WTC11 (cell line): ENCODE data around the gene SND1. TPM values are rescaled to one million over a fixed set of nuclear protein-coding genes. Genes with fewer than 3 reads are reported as not detected.

Experiments used
- ATAC-seq: fragments of 200-7000 bp; cut with Tn5 transposase; 2 replicates; pipeline ENCODE4 v1.10.0; 2021; ENCODE audit warnings: mild to moderate bottlenecking, moderate library complexity
- CTCF ChIA-PET: fragments of 300-600 bp; sonication (Branson Sonifier 250); formaldehyde crosslinking; loops from one replicate; lab custom pipeline; 2021; ENCODE audit warnings: antibody characterized with exemption; lab: Charles Lee
- POLR2A ChIA-PET: fragments of 350-600 bp; sonication (Branson Sonifier 250); formaldehyde crosslinking; loops from one replicate; lab custom pipeline; 2021; ENCODE audit warnings: antibody characterized with exemption; lab: Charles Lee
- DNase-seq: peaks from one replicate; pipeline ENCODE4 v3.0.0; 2021; ENCODE audit warnings: low spot score
- H3K27ac Mint-ChIP-seq: 2 replicates; pipeline ENCODE4 v1.8.0; 2021; ENCODE audit warnings: mixed read lengths
- H3K27me3 Mint-ChIP-seq: 2 replicates; pipeline ENCODE4 v1.8.0; 2021; ENCODE audit warnings: low read depth, mild to moderate bottlenecking, moderate library complexity, mixed read lengths
- H3K36me3 Mint-ChIP-seq: 2 replicates; pipeline ENCODE4 v1.8.0; 2021; ENCODE audit warnings: mixed read lengths
- H3K4me1 Mint-ChIP-seq: 2 replicates; pipeline ENCODE4 v1.8.0; 2022; ENCODE audit warnings: mixed read lengths
- H3K4me3 Mint-ChIP-seq: 2 replicates; pipeline ENCODE4 v1.8.0; 2021; ENCODE audit warnings: mild to moderate bottlenecking, moderate library complexity, mixed read lengths
- H3K9me3 Mint-ChIP-seq: 2 replicates; pipeline ENCODE4 v1.8.0; 2021; ENCODE audit warnings: mixed read lengths
- AFF4 ChIP-seq: sonication (generic); formaldehyde crosslinking; IDR thresholded peaks from 2 replicates; pipeline ENCODE4 v1.8.1; 2023; ENCODE audit warnings: mild to moderate bottlenecking, missing genetic modification reagents, borderline replicate concordance
- ATF1 ChIP-seq: sonication (generic); formaldehyde crosslinking; IDR thresholded peaks from 2 replicates; pipeline ENCODE4 v1.8.1; 2023; ENCODE audit warnings: mild to moderate bottlenecking, moderate library complexity, missing genetic modification reagents
- ATF2 ChIP-seq: sonication (generic); formaldehyde crosslinking; IDR thresholded peaks from 2 replicates; pipeline ENCODE4 v1.8.1; 2022; ENCODE audit warnings: low read depth, missing genetic modification reagents, borderline replicate concordance
- CREB1 ChIP-seq: sonication (generic); formaldehyde crosslinking; IDR thresholded peaks from 2 replicates; pipeline ENCODE4 v1.8.0; 2023; ENCODE audit warnings: mild to moderate bottlenecking, missing genetic modification reagents
- EMX1 ChIP-seq: fragments of 250-450 bp; sonication (Bioruptor Pico); IDR thresholded peaks from 2 replicates; pipeline ENCODE4 v1.8.0; 2021; ENCODE audit warnings: mild to moderate bottlenecking
- FOXJ3 ChIP-seq: sonication (generic); formaldehyde crosslinking; IDR thresholded peaks from 2 replicates; pipeline ENCODE4 v1.9.0; 2021; ENCODE audit warnings: missing genetic modification reagents, mild to moderate bottlenecking, borderline replicate concordance
- GABPB1 ChIP-seq: sonication (generic); formaldehyde crosslinking; IDR thresholded peaks from 2 replicates; pipeline ENCODE4 v1.8.1; 2023; ENCODE audit warnings: mild to moderate bottlenecking, missing genetic modification reagents
- HMGA2 ChIP-seq: fragments of 250-450 bp; sonication (Bioruptor Pico); IDR thresholded peaks from 2 replicates; pipeline ENCODE4 v1.4.0; 2021; ENCODE audit warnings: mild to moderate bottlenecking, moderate library complexity
- MYBL2 ChIP-seq: sonication (generic); formaldehyde crosslinking; IDR thresholded peaks from 2 replicates; pipeline ENCODE4 v1.8.1; 2023; ENCODE audit warnings: mild to moderate bottlenecking, moderate library complexity, missing genetic modification reagents
- NR1H2 ChIP-seq: sonication (generic); formaldehyde crosslinking; IDR thresholded peaks from 2 replicates; pipeline ENCODE4 v1.9.0; 2021; ENCODE audit warnings: mild to moderate bottlenecking, moderate library complexity, missing genetic modification reagents
- RELA ChIP-seq: sonication (generic); formaldehyde crosslinking; IDR thresholded peaks from 2 replicates; pipeline ENCODE4 v1.8.1; 2022; ENCODE audit warnings: missing genetic modification reagents, mild to moderate bottlenecking, borderline replicate concordance
- SP1 ChIP-seq: sonication (generic); formaldehyde crosslinking; conservative IDR thresholded peaks from 2 replicates; pipeline ENCODE4 v1.8.1; 2022; ENCODE audit warnings: missing genetic modification reagents
- USF1 ChIP-seq: sonication (generic); formaldehyde crosslinking; IDR thresholded peaks from 2 replicates; pipeline ENCODE4 v1.8.0; 2022; ENCODE audit warnings: mild to moderate bottlenecking, missing genetic modification reagents
- ZBTB21 ChIP-seq: sonication (generic); formaldehyde crosslinking; IDR thresholded peaks from 2 replicates; pipeline ENCODE4 v1.8.1; 2023; ENCODE audit warnings: mild to moderate bottlenecking, missing genetic modification reagents, borderline replicate concordance
- ZNF281 ChIP-seq: sonication (generic); formaldehyde crosslinking; IDR thresholded peaks from 2 replicates; pipeline ENCODE4 v1.8.0; 2023; ENCODE audit warnings: mild to moderate bottlenecking, missing genetic modification reagents
- total RNA-seq: library from RNA; stranded (reverse); gene quantifications from 3 replicates; pipeline ENCODE4 v1.2.3, GENCODE V29; 2021
- TF ChIP-seq, protein P1 (sequence below): sonication (generic); formaldehyde crosslinking; IDR thresholded peaks from 2 replicates; pipeline ENCODE4 v1.8.0; 2022; ENCODE audit warnings: missing genetic modification reagents
- TF ChIP-seq, protein P2 (sequence below): fragments of 250-450 bp; sonication (Bioruptor Pico); IDR thresholded peaks from 2 replicates; pipeline ENCODE4 v1.8.0; 2021; ENCODE audit warnings: mild to moderate bottlenecking
- TF ChIP-seq, protein P3 (sequence below): fragments of 250-450 bp; sonication (Bioruptor Pico); IDR thresholded peaks from 2 replicates; pipeline ENCODE4 v1.9.0; 2021; ENCODE audit warnings: moderate library complexity, mild to moderate bottlenecking, inconsistent platforms, borderline replicate concordance

The SND1 gene
- total RNA-seq, 1 experiment from 2014 or later = 261 TPM

DNA sequence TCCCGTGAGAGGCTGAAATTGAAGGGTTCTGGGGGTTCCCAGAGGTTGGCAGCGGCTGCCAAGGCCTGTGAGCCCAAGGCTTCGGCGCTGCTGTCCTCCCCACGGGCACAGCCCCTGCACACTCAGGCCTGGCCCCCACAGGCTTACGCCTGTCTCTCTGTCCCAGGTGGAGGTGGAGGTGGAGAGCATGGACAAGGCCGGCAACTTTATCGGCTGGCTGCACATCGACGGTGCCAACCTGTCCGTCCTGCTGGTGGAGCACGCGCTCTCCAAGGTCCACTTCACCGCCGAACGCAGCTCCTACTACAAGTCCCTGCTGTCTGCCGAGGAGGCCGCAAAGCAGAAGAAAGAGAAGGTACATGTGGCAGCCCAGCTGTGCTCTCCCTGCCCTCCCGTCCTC lies 422.3 kb downstream of the SND1 start:
- DNase-seq (no peak), ATAC-seq (no peak)
- no peaks in the 10 kb centered on the region for H3K9me3 Mint-ChIP-seq
- ChIA-PET CTCF (interaction anchor here (0.6 to 2.6 kb wide), 5 partner anchors 14 to 282 kb away, joined by 3 to 19 read pairs (median 6); no protein-coding TSS in a partner anchor), POLR2A (no interaction called here)
- no peaks in the 10 kb centered on the region; the same call in 1 of the 2 replicates for H3K36me3 Mint-ChIP-seq
- no peak overlapping the region for H3K4me3 Mint-ChIP-seq
- no peak overlapping the region for H3K27ac Mint-ChIP-seq
- no peaks in the 10 kb centered on the region for H3K27me3 Mint-ChIP-seq
- TF ChIP-seq ZBTB21 (CRISPR knock-in tag) = no peak
- no peak for TF ChIP-seq ZNF281
- TF ChIP-seq FOXJ3 (CRISPR knock-in tag) = no peak
- TF ChIP-seq USF1 = no peak
- no peak for TF ChIP-seq EMX1 (CRISPR knock-in tag)
- peaks cover 10% of the 10 kb centered on the region; the same call in 1 of the 2 replicates for H3K4me1 Mint-ChIP-seq

DNA sequence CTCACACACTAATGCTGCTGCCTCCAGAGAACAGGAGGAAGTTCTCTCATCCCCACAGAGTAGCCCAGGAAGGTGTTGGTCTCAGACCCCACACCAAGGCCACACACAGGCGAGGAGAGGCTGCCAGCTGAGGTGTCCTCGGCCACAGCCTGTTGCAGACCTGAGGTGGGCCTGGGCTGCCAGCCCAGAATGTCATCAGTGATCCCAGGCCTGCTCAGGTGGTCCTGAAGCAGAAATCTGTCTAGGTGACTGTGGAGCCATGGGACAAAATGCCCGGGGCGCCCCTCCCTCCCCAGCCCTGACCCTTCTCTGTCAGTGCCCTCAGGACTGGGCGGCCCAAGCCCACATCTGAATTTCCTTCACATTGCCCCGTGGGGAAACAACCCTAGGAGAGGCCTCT lies 422.7 kb downstream of the SND1 start:
- CTCF ChIA-PET = interaction anchor here (0.8 to 2.6 kb wide), 3 partner anchors 15 to 282 kb away, joined by 4 to 19 read pairs (median 7); no protein-coding TSS in a partner anchor
- TF ChIP-seq GABPB1 = no peak
- no peak for TF ChIP-seq AFF4 (CRISPR knock-in tag)
- no peak for TF ChIP-seq RELA
- TF ChIP-seq, protein P1, sequence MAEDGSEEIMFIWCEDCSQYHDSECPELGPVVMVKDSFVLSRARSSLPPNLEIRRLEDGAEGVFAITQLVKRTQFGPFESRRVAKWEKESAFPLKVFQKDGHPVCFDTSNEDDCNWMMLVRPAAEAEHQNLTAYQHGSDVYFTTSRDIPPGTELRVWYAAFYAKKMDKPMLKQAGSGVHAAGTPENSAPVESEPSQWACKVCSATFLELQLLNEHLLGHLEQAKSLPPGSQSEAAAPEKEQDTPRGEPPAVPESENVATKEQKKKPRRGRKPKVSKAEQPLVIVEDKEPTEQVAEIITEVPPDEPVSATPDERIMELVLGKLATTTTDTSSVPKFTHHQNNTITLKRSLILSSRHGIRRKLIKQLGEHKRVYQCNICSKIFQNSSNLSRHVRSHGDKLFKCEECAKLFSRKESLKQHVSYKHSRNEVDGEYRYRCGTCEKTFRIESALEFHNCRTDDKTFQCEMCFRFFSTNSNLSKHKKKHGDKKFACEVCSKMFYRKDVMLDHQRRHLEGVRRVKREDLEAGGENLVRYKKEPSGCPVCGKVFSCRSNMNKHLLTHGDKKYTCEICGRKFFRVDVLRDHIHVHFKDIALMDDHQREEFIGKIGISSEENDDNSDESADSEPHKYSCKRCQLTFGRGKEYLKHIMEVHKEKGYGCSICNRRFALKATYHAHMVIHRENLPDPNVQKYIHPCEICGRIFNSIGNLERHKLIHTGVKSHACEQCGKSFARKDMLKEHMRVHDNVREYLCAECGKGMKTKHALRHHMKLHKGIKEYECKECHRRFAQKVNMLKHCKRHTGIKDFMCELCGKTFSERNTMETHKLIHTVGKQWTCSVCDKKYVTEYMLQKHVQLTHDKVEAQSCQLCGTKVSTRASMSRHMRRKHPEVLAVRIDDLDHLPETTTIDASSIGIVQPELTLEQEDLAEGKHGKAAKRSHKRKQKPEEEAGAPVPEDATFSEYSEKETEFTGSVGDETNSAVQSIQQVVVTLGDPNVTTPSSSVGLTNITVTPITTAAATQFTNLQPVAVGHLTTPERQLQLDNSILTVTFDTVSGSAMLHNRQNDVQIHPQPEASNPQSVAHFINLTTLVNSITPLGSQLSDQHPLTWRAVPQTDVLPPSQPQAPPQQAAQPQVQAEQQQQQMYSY (CRISPR knock-in tag) = no peak
- TF ChIP-seq SP1 (CRISPR knock-in tag) = no peak
- TF ChIP-seq NR1H2 (CRISPR knock-in tag) = no peak
- no peak for TF ChIP-seq CREB1 (CRISPR knock-in tag)
- TF ChIP-seq HMGA2 = no peak
- TF ChIP-seq, protein P2, sequence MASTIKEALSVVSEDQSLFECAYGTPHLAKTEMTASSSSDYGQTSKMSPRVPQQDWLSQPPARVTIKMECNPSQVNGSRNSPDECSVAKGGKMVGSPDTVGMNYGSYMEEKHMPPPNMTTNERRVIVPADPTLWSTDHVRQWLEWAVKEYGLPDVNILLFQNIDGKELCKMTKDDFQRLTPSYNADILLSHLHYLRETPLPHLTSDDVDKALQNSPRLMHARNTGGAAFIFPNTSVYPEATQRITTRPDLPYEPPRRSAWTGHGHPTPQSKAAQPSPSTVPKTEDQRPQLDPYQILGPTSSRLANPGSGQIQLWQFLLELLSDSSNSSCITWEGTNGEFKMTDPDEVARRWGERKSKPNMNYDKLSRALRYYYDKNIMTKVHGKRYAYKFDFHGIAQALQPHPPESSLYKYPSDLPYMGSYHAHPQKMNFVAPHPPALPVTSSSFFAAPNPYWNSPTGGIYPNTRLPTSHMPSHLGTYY (CRISPR knock-in tag) = no peak
- TF ChIP-seq MYBL2 (CRISPR knock-in tag) = no peak
- TF ChIP-seq ATF1 = no peak
- TF ChIP-seq, protein P3, sequence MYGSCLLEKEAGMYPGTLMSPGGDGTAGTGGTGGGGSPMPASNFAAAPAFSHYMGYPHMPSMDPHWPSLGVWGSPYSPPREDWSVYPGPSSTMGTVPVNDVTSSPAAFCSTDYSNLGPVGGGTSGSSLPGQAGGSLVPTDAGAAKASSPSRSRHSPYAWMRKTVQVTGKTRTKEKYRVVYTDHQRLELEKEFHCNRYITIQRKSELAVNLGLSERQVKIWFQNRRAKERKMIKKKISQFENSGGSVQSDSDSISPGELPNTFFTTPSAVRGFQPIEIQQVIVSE (CRISPR knock-in tag) = no peak
- TF ChIP-seq ATF2 (CRISPR knock-in tag) = no peak
- Mint-ChIP-seq H3K9me3 (no peaks in the 10 kb centered on the region), H3K4me3 (no peak overlapping the region), H3K27ac (no peak overlapping the region), H3K4me1 (peaks cover 10% of the 10 kb centered on the region; the same call in 1 of the 2 replicates), H3K27me3 (no peaks in the 10 kb centered on the region), H3K36me3 (peaks cover 2% of the 10 kb centered on the region; the same call in 1 of the 2 replicates)
- POLR2A ChIA-PET = no interaction called here
- ATAC-seq = no peak
- no peak for DNase-seq
